Neural cell (in vitro differentiated cells): Measurements from ENCODE around the gene CARD16.

Experiments used
- CTCF ChIP-seq: fragments of 450-650 bp; IDR thresholded peaks from 2 replicates; pipeline ENCODE4 v1.5.1; 2014; ENCODE audit warnings: antibody characterized with exemption, mild to moderate bottlenecking, moderate library complexity; ENCODE audit not compliant: poor library complexity, severe bottlenecking
- MXI1 ChIP-seq: fragments of 450-650 bp; conservative IDR thresholded peaks from 2 replicates; pipeline ENCODE4 v1.6.1; 2014; ENCODE audit warnings: antibody characterized with exemption, mild to moderate bottlenecking; ENCODE audit not compliant: poor library complexity, severe bottlenecking
- RAD21 ChIP-seq: fragments of 450-650 bp; conservative IDR thresholded peaks from 2 replicates; pipeline ENCODE4 v1.6.1; 2014; ENCODE audit warnings: antibody characterized with exemption, mild to moderate bottlenecking, moderate library complexity

GRCh38 chr11:105071089-105071732 is 26.1 kb upstream of the CARD16 start:
- TF ChIP-seq RAD21 = no peak
- no peak for TF ChIP-seq MXI1
- TF ChIP-seq CTCF = no peak
